Left forelimb (tissue), 1 donor: ENCODE results near the gene SLC35E2B.
"Not testable (repeated sequence)": the region's sequence is repeated elsewhere in the genome, so short reads cannot be mapped to it uniquely, and the experiment has no call there.

Experiments used
- DNase-seq: peaks from one replicate; pipeline ENCODE4 v3.0.0-alpha.2; 2018; ENCODE audit warnings: low spot score

Gene SLC35E2B

DNA sequence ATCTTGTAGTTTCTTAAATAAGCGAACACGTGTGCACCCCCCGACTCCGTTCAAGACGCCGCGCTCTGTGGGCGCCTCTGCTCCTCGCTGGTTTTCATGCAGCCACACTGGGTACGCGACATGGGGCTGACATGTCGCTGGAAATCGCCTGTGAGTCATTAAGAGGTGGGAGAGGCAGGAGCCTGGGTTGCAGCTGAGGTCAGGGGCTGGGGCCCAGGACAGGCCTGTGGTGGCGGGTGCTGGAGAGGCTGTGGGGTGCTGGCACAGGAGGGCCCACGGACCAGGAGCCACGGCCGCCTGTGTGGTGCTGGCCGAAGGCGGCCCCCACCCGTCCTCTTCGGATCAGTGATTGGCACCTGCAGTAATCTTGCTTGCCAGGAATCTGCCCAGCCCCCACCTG is 17.8 kb downstream of the SLC35E2B start:
- not testable (repeated sequence) for DNase-seq

- no peak for DNase-seq
Observed at GRCh38 chr1:1672181-1672965, 20.2 kb downstream of the SLC35E2B start.

DNA sequence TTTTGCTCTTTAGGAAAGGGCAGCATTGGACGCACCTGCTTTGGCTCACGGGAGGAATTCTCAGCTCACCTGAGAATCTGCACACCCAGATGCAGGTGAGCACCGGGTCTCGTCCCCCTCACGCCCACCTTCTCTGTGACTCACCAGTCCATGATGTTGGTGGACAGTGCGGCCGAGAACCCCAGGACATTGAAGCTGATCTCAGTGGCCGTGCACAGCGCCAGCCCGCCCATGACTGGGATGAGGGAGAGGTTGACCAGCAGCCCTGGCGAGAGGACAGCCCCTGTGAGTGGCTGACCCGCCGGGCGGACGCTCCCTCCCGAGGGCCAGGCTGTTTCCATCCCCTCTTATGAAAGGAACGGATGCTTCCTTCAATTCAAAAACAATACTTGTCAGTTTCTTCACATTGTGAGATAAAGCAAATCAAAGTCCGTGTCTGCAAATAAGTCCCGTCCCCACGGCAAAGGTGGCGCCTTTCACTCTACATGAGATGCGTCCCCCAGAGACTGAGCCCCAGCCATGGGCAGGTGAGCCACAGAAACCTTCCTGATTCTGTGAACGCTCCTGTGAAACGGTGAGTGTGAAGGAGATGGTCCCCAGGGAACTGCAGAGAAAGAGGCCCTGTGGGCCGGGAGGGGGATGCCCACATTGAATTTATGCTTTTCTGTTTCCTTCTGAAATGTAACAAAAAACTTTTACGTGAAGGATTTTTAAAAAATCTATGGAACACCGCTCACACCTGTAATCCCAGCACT is 21.1 kb downstream of the SLC35E2B start:
- no peak for DNase-seq

DNA sequence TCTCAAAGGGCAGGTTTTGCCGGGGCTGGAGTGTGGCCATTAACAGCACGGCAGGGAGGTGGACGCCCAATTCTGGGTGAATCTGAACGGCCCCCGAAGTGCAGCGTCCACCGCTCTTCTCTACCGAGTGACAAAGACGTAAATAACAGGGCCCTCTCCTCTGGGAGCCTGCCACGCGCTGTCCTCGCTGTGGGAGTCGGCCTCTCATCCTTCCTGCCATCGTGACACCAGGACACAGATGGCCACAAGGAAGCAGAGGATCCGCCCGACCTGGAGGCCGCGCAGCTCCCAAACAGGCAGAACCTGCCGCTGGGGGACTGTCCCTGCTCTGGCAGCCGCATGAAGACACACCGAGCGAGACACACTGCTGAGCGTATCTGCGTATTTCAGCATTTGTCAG is 21.7 kb downstream of the SLC35E2B start:
- no peak for DNase-seq

- DNase-seq = no peak
Observed at GRCh38 chr1:1669468-1670440, 22.8 kb downstream of the SLC35E2B start.

GRCh38 chr1:1666526-1666925 is 26.1 kb downstream of the SLC35E2B start:
- no peak for DNase-seq

GRCh38 chr1:1665815-1666251 is 26.8 kb downstream of the SLC35E2B start:
- no peak for DNase-seq

DNA sequence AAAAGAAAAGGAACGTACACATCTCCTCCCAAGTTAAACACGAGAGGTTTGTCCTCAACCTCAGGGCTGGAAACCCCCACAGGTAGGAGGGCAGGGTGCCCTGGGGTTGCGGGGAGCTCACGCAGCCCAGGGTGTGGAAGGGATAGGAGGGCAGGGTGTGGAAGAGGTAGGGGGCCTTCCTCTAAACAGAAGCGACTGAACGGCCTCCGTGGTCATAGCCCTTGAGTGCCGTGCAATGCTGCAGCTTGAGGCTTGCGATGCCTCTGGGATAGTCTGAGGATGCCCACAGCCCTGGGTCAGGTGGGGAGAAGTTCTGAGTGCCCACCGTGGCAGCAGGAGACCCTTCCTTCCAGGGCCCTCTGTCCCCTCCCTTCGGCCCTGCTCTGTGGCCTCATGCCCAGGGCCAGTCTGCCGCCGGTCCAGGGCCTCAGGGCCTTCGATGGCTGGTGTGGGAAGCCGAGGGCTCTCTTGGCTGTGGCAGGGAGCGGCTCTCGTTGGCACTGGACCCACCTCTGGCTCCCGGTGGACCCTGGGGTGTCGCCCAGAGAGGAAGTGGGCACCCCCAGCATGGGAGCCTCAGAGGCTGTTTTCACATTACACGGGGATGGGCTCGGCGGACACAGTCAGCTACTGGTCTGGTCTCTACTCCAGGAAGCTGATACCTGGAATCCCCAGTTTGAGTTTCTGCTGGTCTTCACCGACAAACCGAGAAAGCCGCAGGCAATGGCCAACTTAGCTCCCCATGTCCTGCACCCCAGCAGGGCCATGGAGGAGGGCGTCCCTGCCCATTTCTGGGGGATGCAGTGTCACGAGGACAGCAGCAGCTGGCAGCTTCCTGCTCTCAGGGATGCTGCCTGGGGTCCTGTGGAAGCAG is 27.4 kb downstream of the SLC35E2B start:
- DNase-seq = no peak

DNA sequence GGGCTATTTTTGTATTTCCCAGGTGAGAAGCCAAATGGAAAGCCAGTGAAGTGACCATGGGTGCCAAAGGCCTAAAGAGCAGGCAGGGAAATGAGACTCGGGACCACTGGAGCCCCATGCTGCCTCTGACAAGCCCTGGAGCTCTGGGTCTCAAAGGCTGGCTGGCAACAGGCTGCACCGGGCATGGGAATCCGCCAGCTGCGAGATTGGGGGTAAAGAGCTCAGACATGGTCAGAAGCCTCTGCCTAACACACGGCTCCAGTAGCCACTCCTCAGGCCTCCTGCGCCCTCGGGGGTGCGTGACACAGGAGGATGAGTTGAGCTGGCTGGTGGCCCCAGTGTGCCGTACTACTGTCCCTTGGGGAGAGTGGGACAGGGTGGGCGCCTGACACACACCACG is 28.3 kb downstream of the SLC35E2B start:
- not testable (repeated sequence) for DNase-seq

DNA sequence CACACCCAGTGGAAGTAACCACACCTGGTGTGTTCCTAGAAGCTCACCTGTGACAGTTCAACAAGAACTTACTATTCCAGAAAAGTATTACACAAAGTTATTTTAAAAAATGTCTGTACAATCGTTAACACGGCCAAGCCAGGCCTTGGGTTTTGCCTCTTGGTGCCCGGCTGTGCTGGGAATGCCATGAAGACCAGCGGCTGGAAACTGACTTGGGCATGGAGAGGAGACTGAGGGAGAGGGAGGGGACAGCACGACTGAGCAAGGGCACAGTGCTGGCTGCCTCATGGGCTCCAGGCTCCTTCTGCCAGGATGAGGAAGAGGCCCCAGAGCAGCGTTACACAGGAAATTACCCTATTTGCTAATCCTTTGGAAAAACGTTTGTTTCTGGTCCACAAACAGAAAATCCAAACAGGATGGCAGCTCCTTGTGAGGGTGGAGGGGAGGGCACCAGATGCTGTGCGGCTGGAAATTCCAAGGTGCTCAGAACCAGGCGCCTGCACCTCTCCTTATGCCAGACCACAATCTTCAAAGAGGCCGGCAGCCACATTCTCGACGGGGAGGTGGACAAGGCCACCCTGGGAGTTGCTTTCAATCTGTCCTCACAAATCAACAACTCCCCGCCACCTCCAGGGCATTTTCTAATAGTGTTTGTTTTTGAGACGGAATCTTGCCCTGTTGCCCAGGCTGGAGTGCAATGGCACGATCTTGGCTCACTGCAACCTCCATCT is 29.6 kb downstream of the SLC35E2B start:
- not testable (repeated sequence) for DNase-seq

- not testable (repeated sequence) for DNase-seq
Observed at GRCh38 chr1:1662392-1662791, 30.2 kb downstream of the SLC35E2B start.

DNA sequence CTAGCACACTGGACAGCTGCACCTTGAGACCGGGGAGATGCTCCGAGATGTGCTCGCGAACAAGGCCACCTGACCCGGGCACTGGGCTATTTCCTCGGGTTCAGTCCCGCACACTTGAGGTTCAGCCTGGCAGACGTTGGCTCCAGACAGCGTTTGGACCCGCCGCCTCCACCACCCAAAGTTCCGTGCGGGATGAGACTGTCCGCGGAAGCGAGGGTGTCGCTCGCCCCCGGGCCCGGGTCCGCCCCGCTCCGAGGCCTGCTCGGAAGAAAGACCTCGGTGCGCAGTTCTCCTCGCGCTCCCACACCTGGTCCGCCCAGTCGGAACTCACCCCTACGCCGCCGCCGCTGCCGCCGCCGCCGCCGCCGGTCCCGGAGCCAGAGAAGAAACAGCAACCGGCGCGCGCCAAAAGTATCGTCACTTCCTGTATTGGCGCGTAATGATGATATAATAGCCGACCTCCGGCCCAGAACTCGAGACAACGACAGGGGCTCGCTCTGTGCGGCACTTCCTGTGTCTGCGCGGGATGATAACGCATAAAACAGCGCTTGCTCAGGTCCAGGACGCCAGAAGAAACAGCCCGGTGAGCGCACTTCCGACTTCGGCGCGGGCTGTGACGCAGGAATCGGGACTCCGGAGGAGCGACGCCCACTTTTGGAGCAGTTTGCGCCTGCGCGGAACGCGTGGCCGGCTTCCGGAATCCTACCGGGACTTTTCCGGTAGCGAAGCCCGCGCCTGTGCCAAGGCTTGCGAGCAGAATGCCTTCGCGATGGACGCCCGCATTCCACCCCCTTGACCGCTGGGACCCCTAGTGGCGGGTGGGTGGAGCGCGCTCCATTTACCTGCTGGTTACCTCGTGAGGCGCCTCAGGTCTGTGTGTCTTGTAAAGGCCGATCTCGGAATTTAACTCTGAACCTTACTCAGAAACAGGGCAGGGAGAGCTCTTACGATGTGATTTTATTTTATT is 33.7 kb downstream of the SLC35E2B start, which contains the start of gene CDK11B:
Gene CDK11B (minus strand): TSS at position 422 of the 967 bp plus-strand sequence. CDS start 1,519 bp downstream, outside the sequence.
- peak; percentile 98 for DNase-seq

GRCh38 chr1:1648265-1648664 is 44.3 kb downstream of the SLC35E2B start:
- DNase-seq = not testable (repeated sequence)

- not testable (repeated sequence) for DNase-seq
Observed at GRCh38 chr1:1647567-1648241, 44.9 kb downstream of the SLC35E2B start.

- not testable (repeated sequence) for DNase-seq
Observed at GRCh38 chr1:1646326-1646725, 46.3 kb downstream of the SLC35E2B start.

DNA sequence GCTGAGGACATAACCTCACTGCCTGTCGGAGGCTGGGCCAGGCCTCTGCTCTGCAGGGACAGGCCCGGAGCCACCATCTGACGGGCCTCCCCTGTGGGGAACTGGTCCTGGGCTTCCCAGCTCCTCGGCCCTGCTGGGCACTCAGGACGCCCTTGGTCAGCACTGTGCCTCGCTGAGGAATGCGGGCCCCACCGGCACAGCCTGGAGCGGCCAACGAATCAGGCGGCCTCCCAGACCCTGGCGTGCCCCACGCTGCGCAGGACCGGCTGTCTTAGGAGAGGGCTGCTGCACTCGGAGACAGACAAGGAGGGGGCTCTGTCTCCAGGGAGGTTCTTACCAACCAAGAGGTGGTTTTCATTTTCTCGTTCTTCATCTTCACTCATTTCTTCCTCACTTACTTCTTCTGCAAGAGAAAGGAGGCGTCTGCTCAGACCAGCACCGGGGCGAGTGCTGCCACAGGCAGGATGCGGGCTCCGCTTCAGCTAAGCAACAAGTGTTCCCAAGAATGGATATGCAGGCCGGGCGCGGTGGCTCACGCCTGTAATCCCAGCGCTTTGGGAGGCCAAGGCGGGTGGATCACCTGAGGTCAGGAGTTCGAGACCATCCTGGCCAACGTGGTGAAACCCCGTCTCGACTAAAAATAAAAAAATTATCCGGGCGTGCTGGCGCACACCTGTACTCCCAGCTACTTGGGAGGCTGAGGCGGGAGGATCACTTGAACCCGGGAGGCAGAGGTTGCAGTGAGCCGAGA is 51.7 kb downstream of the SLC35E2B start:
- DNase-seq = not testable (repeated sequence)

GRCh38 chr1:1640081-1640480 is 52.5 kb downstream of the SLC35E2B start:
- DNase-seq = not testable (repeated sequence)

GRCh38 chr1:1639368-1639767 is 53.2 kb downstream of the SLC35E2B start:
- DNase-seq = not testable (repeated sequence)
